Suppressor macrophage treated with lipopolysaccharide for 1 hour (primary cell): ENCODE results near the gene INSL3.
A peak's percentile ranks its signal among the peaks of the same experiment; 100 is the strongest.

Experiments
- DNase-seq, 3 donors: peaks; one replicate each; pipeline ENCODE4 v3.0.0-alpha.2; 2020 to 2022

The INSL3 gene

DNA sequence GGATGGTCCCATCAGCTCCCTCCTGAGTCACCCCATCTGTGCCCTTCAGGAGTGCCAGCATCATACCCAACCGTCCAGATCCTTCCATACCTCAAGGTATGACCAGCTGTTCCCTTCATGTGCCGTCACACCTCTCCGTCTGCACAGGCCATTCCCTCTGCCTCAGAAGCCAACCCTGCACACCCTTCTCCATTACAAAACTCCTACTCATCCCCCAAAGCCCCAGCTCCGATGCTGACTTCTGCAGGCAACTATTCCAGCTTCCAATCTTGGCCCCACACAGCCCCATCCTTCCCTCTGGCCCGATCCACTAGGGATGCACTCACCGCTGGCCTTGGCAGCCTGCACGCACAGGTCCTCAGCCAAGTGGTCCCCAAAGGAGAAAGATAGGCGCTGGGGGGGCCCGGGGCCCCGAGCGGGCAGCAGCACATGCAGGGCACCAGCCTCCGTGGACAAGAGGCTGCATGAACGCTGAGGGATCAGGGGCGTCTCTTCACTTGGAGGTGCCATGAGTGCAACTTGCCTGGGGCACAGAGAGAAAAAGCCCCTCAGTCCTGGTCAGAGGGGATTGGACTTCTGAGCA, 22.7 kb upstream of the INSL3 start:
- no peak for DNase-seq

DNA sequence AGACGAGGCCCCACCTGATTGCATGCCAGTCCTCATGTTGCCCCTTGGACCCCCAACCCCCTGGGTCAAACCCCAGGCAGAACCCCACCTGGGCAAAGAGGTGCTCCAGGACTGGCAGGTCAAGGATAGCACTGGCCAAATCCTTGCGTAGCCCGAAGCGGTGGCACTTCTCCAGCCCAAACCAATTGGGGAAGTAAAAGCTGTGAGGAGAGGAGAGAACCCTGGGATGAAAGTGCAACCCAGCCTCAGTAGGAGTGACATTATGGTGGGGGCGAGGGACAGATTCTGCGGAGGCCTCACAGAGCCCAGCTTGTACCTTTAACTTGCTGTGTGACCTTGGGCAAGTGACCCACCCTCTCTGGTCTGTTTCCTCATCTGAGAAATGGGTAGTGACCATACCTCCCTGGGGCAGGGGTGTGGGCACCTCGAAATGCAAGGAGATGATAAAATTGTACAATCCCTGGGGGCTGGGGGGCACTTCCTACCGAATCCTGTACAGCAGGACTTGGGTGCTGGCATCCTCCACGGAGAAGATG, 22.0 kb upstream of the INSL3 start:
- DNase-seq: peak in 2 of 3 donors; percentile 23 to 33

GRCh38 chr19:17842663-17843291, 21.5 kb upstream of the INSL3 start:
- no peak for DNase-seq

- peak; percentile 31 to 55 (median 33) for DNase-seq
These were observed 20.7 kb upstream of the INSL3 start for GRCh38 chr19:17841810-17842662.

GRCh38 chr19:17841371-17841809, 20.1 kb upstream of the INSL3 start:
- DNase-seq: no peak

DNA sequence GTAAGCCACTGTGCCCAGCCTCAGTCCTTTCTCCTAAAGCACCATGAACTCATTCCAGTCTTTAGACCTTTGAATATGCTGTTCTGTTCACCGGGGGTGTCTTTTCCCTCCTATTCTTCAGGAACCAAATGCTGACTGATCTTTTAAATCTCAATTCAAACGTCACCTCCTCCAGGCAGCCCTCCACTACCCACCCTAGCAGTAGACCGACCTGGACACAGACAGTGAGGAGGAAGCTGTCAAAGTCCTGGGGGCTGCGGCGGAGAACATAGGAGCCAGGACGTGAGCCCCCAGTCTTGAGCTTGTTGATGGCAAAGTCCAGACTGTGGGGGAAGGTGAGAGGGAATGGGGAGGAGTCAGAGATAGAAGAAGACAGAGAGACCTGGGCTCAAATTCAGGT, 18.7 kb upstream of the INSL3 start:
- no peak for DNase-seq

- DNase-seq: peak; percentile 17 to 34 (median 29)
These were observed 16.7 kb upstream of the INSL3 start for GRCh38 chr19:17837972-17838371.

GRCh38 chr19:17836530-17836929, 15.2 kb upstream of the INSL3 start:
- no peak for DNase-seq

GRCh38 chr19:17835182-17836006, 14.1 kb upstream of the INSL3 start:
- no peak for DNase-seq

DNA sequence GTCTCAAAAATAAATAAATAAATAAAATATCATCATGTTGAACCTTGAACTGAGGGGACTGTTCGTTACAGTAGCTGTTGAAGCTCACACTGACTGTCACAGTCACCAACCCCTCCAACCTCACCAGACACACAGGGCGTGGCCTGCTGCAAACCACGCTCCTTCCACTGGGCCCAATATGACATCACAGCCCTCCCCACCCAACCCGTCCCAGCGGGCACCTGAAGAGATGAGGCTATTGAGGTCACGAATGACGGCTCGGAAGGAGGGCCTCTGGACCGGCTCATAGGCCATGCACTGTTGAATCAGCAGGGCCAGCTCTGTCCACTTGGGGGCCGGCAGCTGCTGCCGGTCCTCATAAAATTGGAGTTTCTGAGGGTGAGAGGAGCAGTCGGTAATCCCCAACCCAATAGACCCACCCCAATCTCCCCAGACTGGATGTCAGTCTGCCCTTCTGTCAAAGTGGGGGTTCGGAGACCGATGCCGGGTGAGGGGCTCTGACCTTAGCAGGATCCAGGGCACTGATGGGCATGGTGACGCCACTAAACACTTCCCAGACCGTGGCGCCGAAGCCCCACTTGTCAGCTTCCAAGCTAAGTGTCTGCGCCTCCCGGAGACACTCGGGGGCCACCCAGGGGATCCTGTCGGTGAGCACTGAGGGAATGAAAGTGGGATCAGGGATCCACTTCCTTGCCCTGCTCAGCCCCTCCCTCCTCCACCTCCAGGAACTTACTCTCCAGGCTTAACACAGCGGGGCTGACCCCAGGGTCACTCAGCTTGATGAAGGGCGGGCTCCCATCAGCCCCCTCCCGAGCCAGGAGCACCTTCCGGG, 13.2 kb upstream of the INSL3 start:
- DNase-seq: no peak

DNA sequence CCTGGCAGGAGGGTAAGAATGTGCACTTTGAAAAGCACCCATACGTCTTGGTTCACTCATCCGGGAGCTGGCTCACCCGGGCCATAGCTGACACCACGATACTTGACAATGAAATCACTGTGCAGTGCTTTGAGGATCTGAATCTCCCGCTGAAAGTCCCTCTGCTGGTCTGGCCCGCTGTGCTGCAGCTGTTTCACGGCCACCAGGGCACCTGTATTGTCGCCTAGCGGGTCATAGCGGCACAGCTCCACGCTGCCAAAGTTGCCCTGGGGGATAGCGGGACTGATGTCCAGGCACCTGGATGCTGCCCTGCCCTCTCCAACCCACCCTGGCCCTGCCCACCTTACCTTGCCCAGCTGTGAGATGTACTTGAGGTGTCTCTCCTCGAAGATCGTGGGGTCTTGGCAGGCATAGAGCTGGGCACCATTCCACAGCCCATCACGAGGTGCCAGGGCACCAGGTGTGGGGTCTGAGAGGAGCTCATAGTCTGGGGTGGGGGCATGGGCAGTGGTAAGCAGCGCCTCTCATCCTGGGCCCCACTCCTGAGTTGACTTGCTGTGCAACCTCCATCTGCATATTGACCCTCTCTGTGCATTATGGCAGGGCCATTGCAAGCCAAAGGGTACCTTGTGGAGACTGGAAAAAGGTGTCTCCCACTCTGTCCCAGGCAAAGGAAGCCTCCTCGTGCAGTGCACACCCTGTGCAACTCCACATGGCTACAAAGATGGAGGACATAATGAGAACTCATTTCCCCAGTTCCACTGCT, 11.3 kb upstream of the INSL3 start:
- DNase-seq: no peak

- no peak for DNase-seq
These were observed 10.1 kb upstream of the INSL3 start for GRCh38 chr19:17831419-17831888.

DNA sequence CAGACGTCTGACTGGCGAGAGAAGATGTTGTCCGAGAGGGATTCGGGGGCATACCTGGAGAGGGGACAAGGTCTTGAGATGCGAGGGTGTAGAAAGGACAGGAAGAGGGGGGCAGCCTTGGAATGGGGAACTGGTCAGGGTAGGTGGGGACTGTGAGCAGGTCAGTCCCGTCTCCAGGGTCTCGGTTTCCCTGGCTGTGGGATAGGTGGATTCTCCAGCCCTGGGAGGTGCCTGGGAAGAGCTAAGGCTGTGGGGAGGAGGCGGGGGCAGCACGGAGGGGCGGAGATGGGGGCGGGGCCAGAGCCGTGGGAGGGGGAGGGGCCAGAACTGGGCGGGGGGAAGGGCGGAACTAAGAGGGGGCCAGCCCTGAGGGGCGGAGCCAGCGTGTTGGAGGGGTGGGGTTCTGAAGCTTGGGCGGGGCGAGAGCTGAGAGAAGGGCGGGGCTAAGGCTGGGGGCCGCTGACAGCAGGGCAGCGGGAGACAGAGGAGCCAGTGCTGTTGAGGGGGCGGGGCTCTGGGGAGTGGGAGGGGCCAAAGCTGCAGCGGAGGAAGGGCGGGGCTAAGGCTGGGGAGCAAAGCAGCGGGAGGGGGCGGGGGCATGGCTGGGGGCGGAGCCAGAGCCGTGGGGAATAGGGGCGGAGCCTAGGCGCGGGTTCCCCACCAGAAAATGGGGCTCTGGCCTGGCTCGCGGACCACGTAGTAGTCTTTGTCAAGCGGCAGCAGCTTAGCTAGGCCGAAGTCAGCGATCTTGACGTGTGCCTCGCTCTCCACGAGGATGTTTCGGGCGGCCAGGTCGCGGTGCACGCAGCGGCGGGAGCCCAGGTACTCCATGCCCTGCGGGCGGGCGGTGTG, 9.5 kb upstream of the INSL3 start:
- DNase-seq: peak in 1 of 3 donors; percentile 35

DNA sequence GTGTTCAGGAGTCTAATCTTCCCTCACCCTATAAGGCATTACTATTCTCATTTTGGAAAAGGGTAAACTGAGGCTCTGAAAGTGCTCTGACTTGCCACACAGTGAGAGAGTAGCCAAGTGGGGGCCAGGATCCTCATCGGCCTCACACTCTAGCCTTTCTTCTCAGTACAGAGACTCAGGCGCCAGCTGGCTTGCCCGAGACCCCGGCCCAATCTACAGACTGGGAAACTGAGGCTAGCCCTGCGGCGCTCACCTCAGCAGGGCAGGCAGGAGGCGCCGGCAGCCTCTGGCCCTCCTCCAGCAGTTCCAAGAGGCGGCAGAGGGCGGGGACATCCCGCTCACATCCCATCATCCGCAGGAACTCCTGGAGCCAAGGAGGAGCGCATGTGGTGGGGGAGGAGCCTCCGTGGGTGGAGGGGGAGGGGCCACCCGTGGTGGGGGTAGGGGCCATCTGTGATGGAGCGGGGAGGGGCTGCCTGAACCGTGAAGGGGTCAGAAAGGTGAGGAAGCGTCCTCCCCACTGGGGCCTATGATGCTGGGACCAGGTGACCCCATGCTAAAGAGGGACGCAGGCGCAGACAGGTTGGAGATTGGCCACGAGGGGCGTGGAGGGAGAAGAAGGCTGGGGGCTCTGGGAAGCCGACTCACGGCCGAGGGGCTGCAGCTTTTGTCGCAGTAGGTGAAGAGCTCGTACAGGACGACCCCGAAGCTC, 8.7 kb upstream of the INSL3 start:
- DNase-seq: no peak

DNA sequence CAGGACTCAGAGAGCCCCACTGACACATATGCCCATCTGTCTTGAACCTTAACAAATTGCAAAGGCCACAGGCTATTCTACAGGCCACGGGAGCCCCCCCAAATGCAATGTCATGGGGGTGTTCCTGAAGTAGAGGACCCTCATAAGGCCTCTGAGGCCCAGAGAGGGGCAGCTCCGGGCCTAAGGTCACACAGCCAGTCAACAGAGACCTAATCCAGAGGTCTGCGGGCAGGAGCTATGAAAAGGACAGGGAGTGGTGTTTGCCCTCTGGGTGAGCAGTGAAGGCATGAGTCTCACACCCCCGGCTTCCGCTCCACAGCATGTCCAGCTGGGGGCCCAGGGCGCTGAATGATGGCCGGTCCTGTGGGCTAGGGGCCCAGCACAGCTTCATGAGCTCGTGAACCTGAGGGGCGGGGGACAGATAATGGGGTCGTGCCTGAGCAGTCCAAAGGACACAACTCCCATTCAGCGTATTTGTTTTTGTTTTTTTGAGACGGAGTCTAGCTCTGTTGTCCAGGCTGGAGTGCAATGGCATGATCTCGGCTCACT, 5.3 kb upstream of the INSL3 start:
- no peak for DNase-seq

DNA sequence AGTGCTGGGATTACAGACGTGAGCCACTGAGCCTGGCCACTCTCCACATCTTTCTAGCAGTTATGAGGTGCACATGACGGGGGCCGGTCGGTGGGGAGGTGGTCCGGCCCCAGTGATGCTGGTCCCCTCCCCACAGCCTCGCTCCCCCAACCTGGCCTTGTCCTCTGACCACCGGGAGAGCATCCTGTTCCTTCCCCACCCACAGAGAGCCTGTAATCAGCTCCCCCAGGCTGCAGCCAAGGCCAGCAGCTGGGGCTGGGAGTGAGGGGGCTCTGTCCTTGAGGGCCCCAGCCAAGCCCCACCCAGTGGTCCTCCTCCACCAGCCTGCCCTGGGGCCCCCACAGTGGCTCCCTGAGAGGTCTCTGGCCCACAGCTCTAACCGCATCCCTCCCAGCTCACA, 3.0 kb upstream of the INSL3 start:
- DNase-seq: no peak

DNA sequence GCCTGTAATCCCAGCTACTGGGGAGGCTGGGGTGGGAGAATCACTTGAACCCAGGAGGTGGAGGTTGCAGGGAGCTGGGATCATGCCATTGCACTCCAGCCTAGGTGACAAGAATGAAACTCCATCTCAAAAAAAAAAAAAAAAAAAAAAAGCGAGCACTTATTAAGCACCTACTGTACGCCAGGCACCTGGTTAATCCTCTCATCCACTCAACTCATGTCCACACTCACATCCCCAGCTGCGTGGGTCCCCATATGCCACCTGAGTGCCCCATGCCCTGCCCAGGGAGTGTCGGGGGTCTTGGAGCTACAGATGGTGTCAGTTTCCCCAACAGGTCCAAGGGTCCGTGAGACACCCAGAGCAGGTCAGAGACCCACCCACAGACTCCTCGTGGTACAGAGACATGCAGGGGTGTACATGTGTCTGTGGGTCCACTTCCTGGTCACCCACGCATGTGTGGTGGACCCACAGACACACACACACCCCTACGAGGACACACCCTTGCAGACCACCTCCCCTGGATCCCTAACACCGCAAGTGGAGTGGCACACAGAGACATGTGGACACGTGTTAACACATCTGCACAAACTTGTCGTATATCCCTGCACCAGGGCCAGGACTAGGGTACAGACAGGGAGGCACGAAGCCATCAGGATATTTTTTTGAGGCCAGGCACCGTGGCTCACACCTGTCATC, 3.5 kb downstream of the INSL3 start:
- DNase-seq: no peak

DNA sequence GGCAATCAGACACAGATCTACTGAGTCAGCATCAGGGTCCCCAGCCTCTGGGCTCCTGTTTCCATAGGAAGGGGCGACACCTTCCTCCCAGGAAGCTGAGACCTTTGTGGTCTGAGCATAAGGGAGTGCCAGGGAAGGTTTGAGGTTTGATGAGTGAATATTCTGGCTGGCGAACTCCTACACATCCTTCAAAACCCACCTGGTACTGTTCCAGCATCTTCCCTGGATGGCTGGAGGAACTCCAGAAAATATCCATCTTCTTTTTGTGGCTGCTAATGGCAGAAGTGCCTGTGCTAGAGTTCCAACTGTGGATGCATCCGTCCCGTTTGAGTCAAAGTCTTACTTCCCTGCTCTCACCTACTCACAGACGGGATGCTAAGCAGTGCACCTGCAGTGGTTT, 9.2 kb downstream of the INSL3 start:
- DNase-seq: no peak
